Breast epithelium (tissue), 4 donors: ENCODE measurements around the gene COX7C. TPM values are rescaled to one million over a fixed set of nuclear protein-coding genes. Genes with fewer than 3 reads are reported as not detected.

Experiments
- DNase-seq, 2 donors: peaks; one replicate each; pipeline ENCODE4 v3.0.0-alpha.2; 2019; ENCODE audit warnings: low spot score in 2 of 2
- H3K27ac ChIP-seq, 2 donors: fragments of 200-600 bp; sonication (generic) in 1 of 2; one replicate each; pipeline ENCODE4 v1.5.1; 2016 to 2019; ENCODE audit warnings: mild to moderate bottlenecking in 1 of 2
- H3K27me3 ChIP-seq, 2 donors: fragments of 200-600 bp; sonication (generic) in 1 of 2; one replicate each; pipeline versions ENCODE4 v1.5.1 to v1.6.0; 2017 to 2019; ENCODE audit warnings: control low read depth in 1 of 2, mild to moderate bottlenecking in 1 of 2
- H3K36me3 ChIP-seq: fragments of 200-600 bp; one replicate; pipeline ENCODE4 v1.5.1; 2019
- H3K4me1 ChIP-seq, 2 donors: fragments of 200-600 bp; sonication (generic); one replicate each; pipeline ENCODE4 v1.5.1; 2016 to 2019; ENCODE audit warnings: control low read depth in 1 of 2
- H3K4me3 ChIP-seq, 3 donors: fragments of 200-600 bp; sonication (generic); 1 replicate in 2 of 3; 2 replicates in 1 of 3; pipeline ENCODE4 v1.5.1; 2016 to 2019; ENCODE audit warnings: mild to moderate bottlenecking in 3 of 3, moderate library complexity in 2 of 3
- H3K9me3 ChIP-seq, 2 donors: fragments of 200-600 bp; sonication (generic) in 1 of 2; one replicate each; pipeline ENCODE4 v1.5.1; 2016 to 2019; ENCODE audit warnings: control low read depth in 1 of 2
- POLR2A ChIP-seq: fragments of 450-650 bp; IDR thresholded peaks from one replicate; pipeline ENCODE4 v1.6.1; 2016; ENCODE audit warnings: antibody characterized with exemption, mild to moderate bottlenecking, moderate library complexity
- POLR2AphosphoS5 ChIP-seq, 3 donors: sonication (generic); formaldehyde crosslinking; IDR thresholded peaks; one replicate each; pipeline ENCODE4 v1.6.1; 2017; ENCODE audit warnings: antibody characterized with exemption in 3 of 3
- intact Hi-C: fragments of 100-400 bp; cut with DNase I; formaldehyde crosslinking; loops from one replicate; pipeline ENCODE4 v1.15.1; 2023; ENCODE audit warnings: low total_unique reads
- total RNA-seq, 3 donors: library from RNA; depleted of rRNA; stranded (reverse); fragments of >200 nt; gene quantifications; one replicate each; pipeline ENCODE4 v1.1.0, GENCODE V29; 2016
- TF ChIP-seq, protein P1 (sequence below), 3 donors: fragments of 450-650 bp; IDR thresholded peaks; one replicate each; pipeline ENCODE4 v1.5.1; 2016 to 2017; ENCODE audit warnings: antibody characterized with exemption in 3 of 3, mild to moderate bottlenecking in 3 of 3, moderate library complexity in 3 of 3

COX7C gene
- total RNA-seq, 3 donors from 2014 or later = 302 to 461 (median 321) TPM

DNA sequence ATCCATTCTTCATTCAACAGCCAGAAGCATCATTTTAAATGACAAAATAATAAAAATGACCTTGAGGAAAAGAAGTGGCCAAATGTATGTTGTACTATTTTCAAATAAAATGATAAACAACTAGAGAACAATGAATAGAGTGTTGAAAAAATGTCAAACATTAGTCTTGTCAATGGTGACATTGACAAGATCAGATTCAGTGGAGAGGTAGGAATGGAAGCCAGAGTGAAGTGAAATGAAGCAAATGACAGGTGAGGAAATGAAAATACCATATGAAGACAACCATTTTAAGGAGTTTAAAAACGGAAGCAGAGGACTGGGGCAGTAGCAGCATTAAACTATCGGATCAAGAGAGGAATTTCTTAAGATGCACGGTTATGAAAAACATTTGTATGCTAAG, 38.2 kb upstream of the COX7C start:
- no peaks in the 10 kb centered on the region for H3K4me1 ChIP-seq
- H3K27me3 ChIP-seq = no peaks in the 10 kb centered on the region
- no peak overlapping the region for H3K4me3 ChIP-seq
- no peak overlapping the region for H3K27ac ChIP-seq
- DNase-seq = no peak
- no peaks in the 10 kb centered on the region for H3K9me3 ChIP-seq
- H3K36me3 ChIP-seq = no peaks in the 10 kb centered on the region
- intact Hi-C loops = no loop called here
- TF ChIP-seq, protein P1, sequence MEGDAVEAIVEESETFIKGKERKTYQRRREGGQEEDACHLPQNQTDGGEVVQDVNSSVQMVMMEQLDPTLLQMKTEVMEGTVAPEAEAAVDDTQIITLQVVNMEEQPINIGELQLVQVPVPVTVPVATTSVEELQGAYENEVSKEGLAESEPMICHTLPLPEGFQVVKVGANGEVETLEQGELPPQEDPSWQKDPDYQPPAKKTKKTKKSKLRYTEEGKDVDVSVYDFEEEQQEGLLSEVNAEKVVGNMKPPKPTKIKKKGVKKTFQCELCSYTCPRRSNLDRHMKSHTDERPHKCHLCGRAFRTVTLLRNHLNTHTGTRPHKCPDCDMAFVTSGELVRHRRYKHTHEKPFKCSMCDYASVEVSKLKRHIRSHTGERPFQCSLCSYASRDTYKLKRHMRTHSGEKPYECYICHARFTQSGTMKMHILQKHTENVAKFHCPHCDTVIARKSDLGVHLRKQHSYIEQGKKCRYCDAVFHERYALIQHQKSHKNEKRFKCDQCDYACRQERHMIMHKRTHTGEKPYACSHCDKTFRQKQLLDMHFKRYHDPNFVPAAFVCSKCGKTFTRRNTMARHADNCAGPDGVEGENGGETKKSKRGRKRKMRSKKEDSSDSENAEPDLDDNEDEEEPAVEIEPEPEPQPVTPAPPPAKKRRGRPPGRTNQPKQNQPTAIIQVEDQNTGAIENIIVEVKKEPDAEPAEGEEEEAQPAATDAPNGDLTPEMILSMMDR (IDR thresholded peaks at IDR 0.05) = no peak
- no peak for TF ChIP-seq POLR2AphosphoS5 (IDR thresholded peaks at IDR 0.05)

DNA sequence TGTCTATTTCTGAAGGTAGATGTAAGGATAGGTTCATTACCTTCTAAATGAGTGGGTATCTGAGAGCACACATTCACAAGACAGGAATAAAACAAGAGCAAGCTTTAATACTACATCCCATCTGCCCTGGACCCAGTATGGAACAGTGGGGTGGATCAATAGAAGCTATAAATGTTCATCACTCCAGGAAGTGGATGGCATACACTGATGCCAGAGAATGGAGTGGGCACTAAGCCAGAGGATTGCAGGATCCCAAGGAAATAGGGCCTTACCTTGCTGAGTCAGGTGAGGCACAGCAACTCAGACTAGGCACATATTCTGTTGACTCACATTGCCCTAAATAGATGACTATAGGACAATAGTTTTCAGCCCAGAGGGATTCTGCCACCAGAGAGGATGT, 21.3 kb upstream of the COX7C start:
- H3K9me3 ChIP-seq = no peaks in the 10 kb centered on the region
- intact Hi-C loops = no loop called here
- H3K27me3 ChIP-seq = no peaks in the 10 kb centered on the region
- H3K36me3 ChIP-seq = no peaks in the 10 kb centered on the region
- no peaks in the 10 kb centered on the region for H3K4me1 ChIP-seq
- TF ChIP-seq POLR2A (no peak), POLR2AphosphoS5 (IDR thresholded peaks at IDR 0.05) (no peak)
- TF ChIP-seq, protein P1 (IDR thresholded peaks at IDR 0.05) = no peak
- H3K27ac ChIP-seq = no peak overlapping the region
- DNase-seq = no peak
- no peak overlapping the region for H3K4me3 ChIP-seq

DNA sequence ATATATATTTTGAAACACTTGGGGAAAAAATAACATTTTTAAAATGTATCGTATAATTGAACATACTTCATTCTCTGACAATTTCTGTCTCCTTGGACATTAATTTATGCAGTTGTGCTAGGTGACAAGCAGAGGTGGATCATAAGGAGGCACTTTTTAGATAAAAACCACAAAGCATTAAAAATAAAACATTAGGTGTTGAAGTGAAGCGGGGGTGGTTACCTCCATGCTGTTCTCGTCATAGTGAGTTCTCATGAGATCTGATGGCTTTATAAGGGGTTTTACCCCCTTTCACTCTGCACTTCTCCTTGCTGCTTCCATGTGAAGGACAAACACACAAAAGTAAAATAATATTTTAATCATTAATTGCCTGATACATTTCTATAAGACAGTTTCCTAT, 11.9 kb upstream of the COX7C start:
- TF ChIP-seq, protein P1 (IDR thresholded peaks at IDR 0.05) = no peak
- TF ChIP-seq POLR2AphosphoS5 (IDR thresholded peaks at IDR 0.05) = no peak
- no peak for TF ChIP-seq POLR2A
- no peaks in the 10 kb centered on the region for H3K36me3 ChIP-seq
- H3K27ac ChIP-seq = no peak overlapping the region
- no peak for DNase-seq
- intact Hi-C loops = no loop called here
- no peaks in the 10 kb centered on the region for H3K4me1 ChIP-seq
- H3K27me3 ChIP-seq = no peaks in the 10 kb centered on the region
- no peak overlapping the region for H3K4me3 ChIP-seq
- H3K9me3 ChIP-seq = no peaks in the 10 kb centered on the region

DNA sequence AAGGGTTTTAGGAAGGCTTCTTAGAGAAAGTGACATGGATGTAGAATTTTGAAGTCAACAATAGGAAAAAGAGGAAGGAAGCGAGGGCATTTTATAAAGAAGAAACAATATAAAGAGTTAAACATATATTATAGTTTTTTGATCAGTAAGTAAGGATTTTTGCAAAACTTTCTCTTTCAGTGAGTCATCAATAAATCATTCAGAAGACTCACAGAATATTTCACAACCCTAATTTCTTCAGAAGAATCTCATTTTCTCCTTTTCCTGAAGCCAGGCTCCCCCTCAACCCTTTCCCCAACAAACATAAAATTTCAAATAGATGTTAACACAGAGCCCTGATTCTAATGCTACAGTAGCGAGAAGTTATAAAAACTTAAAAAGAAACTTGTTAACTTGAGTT, 4.3 kb upstream of the COX7C start:
- H3K36me3 ChIP-seq = no peaks in the 10 kb centered on the region
- peaks cover 0 to 8% of the 10 kb centered on the region in 2 donors for H3K27me3 ChIP-seq
- no peak overlapping the region for H3K27ac ChIP-seq
- DNase-seq = no peak
- H3K9me3 ChIP-seq = no peaks in the 10 kb centered on the region
- intact Hi-C loops = no loop called here
- TF ChIP-seq POLR2A = no peak
- TF ChIP-seq, protein P1 (IDR thresholded peaks at IDR 0.05) = no peak
- TF ChIP-seq POLR2AphosphoS5 (IDR thresholded peaks at IDR 0.05) = no peak
- no peaks in the 10 kb centered on the region for H3K4me1 ChIP-seq
- no peak overlapping the region for H3K4me3 ChIP-seq

DNA sequence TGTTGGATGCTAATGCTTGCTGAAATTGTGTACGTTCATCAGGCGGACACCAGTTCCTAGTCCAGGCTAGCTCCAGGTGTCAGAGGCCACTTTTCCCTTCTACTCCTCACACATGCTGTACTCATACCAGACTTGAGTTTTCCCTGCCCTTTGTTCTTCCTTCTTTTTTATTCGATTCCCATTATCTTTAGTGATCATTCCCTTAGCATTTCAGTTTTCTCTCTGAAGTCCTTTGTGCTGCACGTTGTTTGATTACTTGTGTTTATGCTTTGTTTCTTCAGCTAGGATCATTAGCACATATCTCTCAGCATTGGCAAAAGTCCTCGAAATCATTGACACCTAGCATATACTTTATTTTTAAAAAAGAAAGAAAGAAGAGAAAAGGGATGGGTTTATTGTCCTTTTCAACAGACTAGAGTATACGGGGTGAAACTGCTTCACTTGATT, 409 bp upstream of the COX7C start:
- peaks cover 0 to 5% of the 10 kb centered on the region in 2 donors for H3K4me1 ChIP-seq
- H3K27me3 ChIP-seq = peaks cover 0 to under 1% of the 10 kb centered on the region in 2 donors
- no peaks in the 10 kb centered on the region for H3K9me3 ChIP-seq
- no peak for DNase-seq
- peak overlapping the region in 1 of 2 donors; percentile 96 for H3K27ac ChIP-seq
- intact Hi-C loops = no loop called here
- no peaks in the 10 kb centered on the region for H3K36me3 ChIP-seq
- TF ChIP-seq, protein P1 (IDR thresholded peaks at IDR 0.05) = no peak
- no peak for TF ChIP-seq POLR2A
- no peak for TF ChIP-seq POLR2AphosphoS5 (IDR thresholded peaks at IDR 0.05)
- peak overlapping the region in 2 of 3 donors; percentile 74 to 97 for H3K4me3 ChIP-seq
